Ascending aorta (tissue), 2 donors: ENCODE results near the gene DTNA. TPM values are rescaled to one million over a fixed set of nuclear protein-coding genes. Genes with fewer than 3 reads are reported as not detected.

Source experiments
- DNase-seq, 2 donors: peaks; one replicate each; pipeline ENCODE4 v3.0.0-alpha.2; 2019; ENCODE audit warnings: low spot score in 2 of 2
- H3K27ac ChIP-seq, 2 donors: fragments of 200-600 bp; sonication (generic); one replicate each; pipeline ENCODE4 v1.5.1; 2016 to 2017; ENCODE audit warnings: mild to moderate bottlenecking in 1 of 2
- H3K27me3 ChIP-seq: fragments of 200-600 bp; sonication (generic); one replicate; pipeline ENCODE4 v1.5.1; 2017
- H3K36me3 ChIP-seq, 2 donors: fragments of 200-600 bp; sonication (generic); one replicate each; pipeline ENCODE4 v1.5.1; 2016
- H3K4me1 ChIP-seq, 2 donors: fragments of 200-600 bp; sonication (generic); one replicate each; pipeline ENCODE4 v1.5.1; 2016 to 2017; ENCODE audit warnings: mild to moderate bottlenecking in 1 of 2
- H3K4me3 ChIP-seq, 2 donors: fragments of 200-600 bp; sonication (generic); one replicate each; pipeline ENCODE4 v1.5.1; 2016 to 2017; ENCODE audit warnings: mild to moderate bottlenecking in 1 of 2
- H3K9me3 ChIP-seq, 2 donors: fragments of 200-600 bp; sonication (generic); one replicate each; pipeline ENCODE4 v1.5.1; 2016
- CTCF ChIP-seq, 3 experiments: fragments of 200-600 bp in 2 of 3; fragments of 450-650 bp in 1 of 3; sonication (generic) in 2 of 3; IDR thresholded peaks; one replicate each; pipeline ENCODE4 v1.5.1; 2016 to 2019; ENCODE audit warnings: antibody characterized with exemption in 3 of 3, mild to moderate bottlenecking in 1 of 3, moderate library complexity in 1 of 3
- intact Hi-C: fragments of 100-400 bp; cut with DNase I; formaldehyde crosslinking; loops from one replicate; pipeline ENCODE4 v1.15.1; 2023
- total RNA-seq: library from RNA; depleted of rRNA; stranded (reverse); fragments of >200 nt; gene quantifications from one replicate; pipeline ENCODE4 v1.1.0, GENCODE V29; 2016

The DTNA gene
- total RNA-seq, 1 donor from 2014 or later = 7.3 TPM

GRCh38 chr18:34848156-34848555 lies 138.1 kb downstream of the DTNA start:
- H3K9me3 ChIP-seq = no peaks in the 10 kb centered on the region
- H3K4me3 ChIP-seq = no peak overlapping the region
- intact Hi-C loops = no loop called here
- no peak for TF ChIP-seq CTCF (IDR thresholded peaks at IDR 0.05)
- H3K27ac ChIP-seq = no peak overlapping the region
- peaks cover 13 to 25% of the 10 kb centered on the region in 2 donors for H3K36me3 ChIP-seq
- H3K27me3 ChIP-seq = no peaks in the 10 kb centered on the region
- DNase-seq = no peak
- no peaks in the 10 kb centered on the region for H3K4me1 ChIP-seq

DNA sequence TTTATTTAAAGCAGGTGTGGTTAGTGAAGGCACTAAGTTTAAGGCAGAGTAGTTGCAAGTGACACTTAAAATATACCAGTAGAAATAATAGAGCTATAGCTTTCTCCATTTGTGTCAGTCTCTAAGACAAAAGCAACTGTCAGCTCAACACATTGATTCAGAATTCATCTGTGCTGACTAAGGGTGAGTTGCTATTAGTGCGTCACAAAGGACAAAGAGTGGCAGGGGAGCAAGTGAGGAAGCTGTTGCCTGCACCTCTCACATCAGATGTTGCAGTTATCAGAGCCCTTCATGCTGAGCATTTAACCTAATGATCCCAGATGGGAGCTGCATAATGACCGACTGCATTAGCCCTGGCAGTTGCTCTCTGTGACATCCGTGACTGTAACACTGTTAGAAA lies 138.6 kb downstream of the DTNA start:
- H3K4me1 ChIP-seq = no peaks in the 10 kb centered on the region
- intact Hi-C loops = no loop called here
- no peaks in the 10 kb centered on the region for H3K27me3 ChIP-seq
- no peak for DNase-seq
- H3K36me3 ChIP-seq = peaks cover 13 to 25% of the 10 kb centered on the region in 2 donors
- TF ChIP-seq CTCF (IDR thresholded peaks at IDR 0.05) = no peak
- H3K4me3 ChIP-seq = no peak overlapping the region
- no peak overlapping the region for H3K27ac ChIP-seq
- no peaks in the 10 kb centered on the region for H3K9me3 ChIP-seq

- H3K4me1 ChIP-seq = no peaks in the 10 kb centered on the region
- no peak overlapping the region for H3K27ac ChIP-seq
- intact Hi-C loops = no loop called here
- TF ChIP-seq CTCF (IDR thresholded peaks at IDR 0.05) = no peak
- no peaks in the 10 kb centered on the region for H3K9me3 ChIP-seq
- DNase-seq = no peak
- H3K4me3 ChIP-seq = no peak overlapping the region
- peaks cover 14 to 35% of the 10 kb centered on the region in 2 donors for H3K36me3 ChIP-seq
- H3K27me3 ChIP-seq = no peaks in the 10 kb centered on the region
Measured at GRCh38 chr18:34857320-34857719, 147.2 kb downstream of the DTNA start.

- no peak for DNase-seq
- H3K36me3 ChIP-seq = peaks cover 14 to 28% of the 10 kb centered on the region in 2 donors
- TF ChIP-seq CTCF (IDR thresholded peaks at IDR 0.05) = no peak
Measured at GRCh38 chr18:34858188-34858587, 148.1 kb downstream of the DTNA start.

GRCh38 chr18:34859496-34859895 lies 149.4 kb downstream of the DTNA start:
- H3K36me3 ChIP-seq = peaks cover 14 to 33% of the 10 kb centered on the region in 2 donors
- H3K4me3 ChIP-seq = no peak overlapping the region
- intact Hi-C loops = no loop called here
- no peaks in the 10 kb centered on the region for H3K4me1 ChIP-seq
- no peaks in the 10 kb centered on the region for H3K27me3 ChIP-seq
- no peak for TF ChIP-seq CTCF (IDR thresholded peaks at IDR 0.05)
- no peak overlapping the region for H3K27ac ChIP-seq
- no peak for DNase-seq
- no peaks in the 10 kb centered on the region for H3K9me3 ChIP-seq

More at GRCh38 chr18:34858188-34858587, 148.1 kb downstream of the DTNA start:
- no peak overlapping the region for H3K27ac ChIP-seq
- intact Hi-C loops = no loop called here
- no peaks in the 10 kb centered on the region for H3K4me1 ChIP-seq
- H3K9me3 ChIP-seq = no peaks in the 10 kb centered on the region
- no peak overlapping the region for H3K4me3 ChIP-seq
- H3K27me3 ChIP-seq = no peaks in the 10 kb centered on the region

GRCh38 chr18:34862561-34862960 lies 152.5 kb downstream of the DTNA start:
- Histone ChIP-seq H3K27me3 (no peaks in the 10 kb centered on the region), H3K9me3 (no peaks in the 10 kb centered on the region), H3K27ac (no peak overlapping the region), H3K36me3 (peaks cover 12 to 27% of the 10 kb centered on the region in 2 donors), H3K4me3 (no peak overlapping the region), H3K4me1 (peaks cover 3 to 8% of the 10 kb centered on the region in 2 donors)
- no peak for DNase-seq
- TF ChIP-seq CTCF (IDR thresholded peaks at IDR 0.05) = no peak
- intact Hi-C loops = no loop called here
